Smooth muscle cell (in vitro differentiated cells): ENCODE results near the gene MTX2. TPM values are rescaled to one million over a fixed set of nuclear protein-coding genes. Genes with fewer than 3 reads are reported as not detected.

Experiments used
- DNase-seq: peaks from one replicate; lab custom pipeline; 2025; ENCODE audit not compliant: unreplicated experiment; lab: John Stamatoyannopoulos, UW
- H2AFZ ChIP-seq: fragments of 200-600 bp; sonication (generic); 2 replicates; pipeline ENCODE4 v1.6.0; 2016; ENCODE audit warnings: antibody characterized with exemption, low read depth, mild to moderate bottlenecking
- H3F3A ChIP-seq: fragments of 200-600 bp; sonication (generic); 2 replicates; pipeline ENCODE4 v1.6.0; 2017; ENCODE audit warnings: antibody characterized with exemption, low read depth
- H3K27ac ChIP-seq: fragments of 200-600 bp; sonication (generic); 2 replicates; pipeline ENCODE4 v1.5.1; 2016; ENCODE audit warnings: low read depth, mild to moderate bottlenecking
- H3K27me3 ChIP-seq: fragments of 200-600 bp; sonication (generic); 2 replicates; pipeline ENCODE4 v1.6.1; 2016; ENCODE audit warnings: low read depth, mild to moderate bottlenecking
- H3K36me3 ChIP-seq: fragments of 200-600 bp; sonication (generic); 2 replicates; pipeline ENCODE4 v1.5.1; 2016; ENCODE audit warnings: low read depth
- H3K4me1 ChIP-seq: fragments of 200-600 bp; sonication (generic); 2 replicates; pipeline ENCODE4 v1.5.1; 2016; ENCODE audit warnings: low read depth
- H3K4me2 ChIP-seq: fragments of 200-600 bp; sonication (generic); 2 replicates; pipeline ENCODE4 v1.6.0; 2016; ENCODE audit warnings: mild to moderate bottlenecking
- H3K4me3 ChIP-seq: fragments of 200-600 bp; sonication (generic); 2 replicates; pipeline ENCODE4 v1.5.1; 2016; ENCODE audit warnings: mild to moderate bottlenecking
- H3K79me2 ChIP-seq: fragments of 200-600 bp; sonication (generic); 2 replicates; pipeline ENCODE4 v1.6.0; 2016; ENCODE audit warnings: low read depth, mild to moderate bottlenecking
- H3K9ac ChIP-seq: fragments of 200-600 bp; sonication (generic); 2 replicates; pipeline ENCODE4 v1.6.0; 2016; ENCODE audit warnings: low read depth
- H3K9me3 ChIP-seq: fragments of 200-600 bp; sonication (generic); replicated peaks from 2 replicates; pipeline ENCODE4 v1.5.1; 2016; ENCODE audit warnings: low read depth
- H4K20me1 ChIP-seq: fragments of 200-600 bp; sonication (generic); 2 replicates; pipeline ENCODE4 v1.6.0; 2016; ENCODE audit warnings: low read depth
- WGBS: methylation state at CpG from one replicate; pipeline ENCODE4 v1.1.7; 2016; ENCODE audit warnings: low lambda C conversion rate; 5-methylcytosine and 5-hydroxymethylcytosine counted together
- polyA plus RNA-seq: library from polyadenylated mRNA; unstranded; fragments of >200 nt; fragmentation: Nextera tagmentation; extraction: Ambion mirVana; gene quantifications from 2 replicates; pipeline ENCODE4 v1.2.1, GENCODE V29; 2016
- total RNA-seq: library from RNA; depleted of rRNA; stranded (reverse); fragments of >200 nt; gene quantifications from 2 replicates; pipeline ENCODE4 v1.2.3, GENCODE V29; 2014
- TF ChIP-seq, protein P1 (sequence below): fragments of 200-600 bp; sonication (generic); IDR thresholded peaks from 2 replicates; pipeline ENCODE4 v1.5.1; 2017; ENCODE audit warnings: borderline replicate concordance, mild to moderate bottlenecking, antibody characterized with exemption; ENCODE audit not compliant: insufficient read depth, poor library complexity, severe bottlenecking

The MTX2 gene
- total and polyA plus RNA-seq, 2 experiments from 2014 or later: 27.7 to 39.2 TPM

- no peak for DNase-seq
Observed at GRCh38 chr2:176234940-176235339, 34.3 kb upstream of the MTX2 start.

DNA sequence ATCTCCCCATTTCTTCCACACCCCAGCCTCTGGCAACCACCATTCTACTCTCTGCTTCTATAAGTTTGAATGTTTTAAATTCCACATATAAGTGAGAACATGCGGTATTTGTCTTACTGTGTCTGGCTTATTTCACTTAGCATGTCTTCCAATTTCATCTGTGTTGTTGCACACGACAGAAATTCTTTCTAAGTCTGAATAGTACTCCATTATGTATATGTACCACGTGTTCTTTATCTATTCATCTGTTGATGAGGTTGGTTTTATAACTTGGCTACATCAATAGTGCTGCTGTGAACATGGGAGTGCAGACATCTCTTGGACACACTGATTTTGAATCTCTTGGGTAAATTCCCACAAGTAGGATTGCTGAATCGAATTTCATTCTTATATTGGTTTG lies 31.8 kb upstream of the MTX2 start:
- TF ChIP-seq, protein P1, sequence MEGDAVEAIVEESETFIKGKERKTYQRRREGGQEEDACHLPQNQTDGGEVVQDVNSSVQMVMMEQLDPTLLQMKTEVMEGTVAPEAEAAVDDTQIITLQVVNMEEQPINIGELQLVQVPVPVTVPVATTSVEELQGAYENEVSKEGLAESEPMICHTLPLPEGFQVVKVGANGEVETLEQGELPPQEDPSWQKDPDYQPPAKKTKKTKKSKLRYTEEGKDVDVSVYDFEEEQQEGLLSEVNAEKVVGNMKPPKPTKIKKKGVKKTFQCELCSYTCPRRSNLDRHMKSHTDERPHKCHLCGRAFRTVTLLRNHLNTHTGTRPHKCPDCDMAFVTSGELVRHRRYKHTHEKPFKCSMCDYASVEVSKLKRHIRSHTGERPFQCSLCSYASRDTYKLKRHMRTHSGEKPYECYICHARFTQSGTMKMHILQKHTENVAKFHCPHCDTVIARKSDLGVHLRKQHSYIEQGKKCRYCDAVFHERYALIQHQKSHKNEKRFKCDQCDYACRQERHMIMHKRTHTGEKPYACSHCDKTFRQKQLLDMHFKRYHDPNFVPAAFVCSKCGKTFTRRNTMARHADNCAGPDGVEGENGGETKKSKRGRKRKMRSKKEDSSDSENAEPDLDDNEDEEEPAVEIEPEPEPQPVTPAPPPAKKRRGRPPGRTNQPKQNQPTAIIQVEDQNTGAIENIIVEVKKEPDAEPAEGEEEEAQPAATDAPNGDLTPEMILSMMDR: no peak
- 33% methylated on average over 4 of the region's 4 CpGs for WGBS
- Histone ChIP-seq H3K9ac (no peak overlapping the region), H4K20me1 (no peaks in the 10 kb centered on the region), H3F3A (no peaks in the 10 kb centered on the region), H3K27me3 (no peaks in the 10 kb centered on the region), H3K4me3 (no peak overlapping the region), H3K4me1 (no peaks in the 10 kb centered on the region), H2AFZ (no peak overlapping the region), H3K79me2 (no peaks in the 10 kb centered on the region), H3K9me3 (no peaks in the 10 kb centered on the region), H3K36me3 (no peaks in the 10 kb centered on the region), H3K4me2 (peak overlapping the region; percentile 10), H3K27ac (no peak overlapping the region)
- no peak for DNase-seq

More at GRCh38 chr2:176234940-176235339, 34.3 kb upstream of the MTX2 start:
- WGBS: 56% methylated on average over 1 of the region's 1 CpG
- no peaks in the 10 kb centered on the region for H3K79me2 ChIP-seq
- H3F3A ChIP-seq: no peaks in the 10 kb centered on the region
- H3K36me3 ChIP-seq: no peaks in the 10 kb centered on the region
- H3K4me3 ChIP-seq: no peak overlapping the region
- no peaks in the 10 kb centered on the region for H3K27me3 ChIP-seq
- TF ChIP-seq, protein P1: no peak
- no peak overlapping the region for H3K27ac ChIP-seq
- no peak overlapping the region for H3K4me2 ChIP-seq
- no peak overlapping the region for H3K9ac ChIP-seq
- H4K20me1 ChIP-seq: no peaks in the 10 kb centered on the region
- H3K9me3 ChIP-seq: no peaks in the 10 kb centered on the region
- H3K4me1 ChIP-seq: no peaks in the 10 kb centered on the region
- H2AFZ ChIP-seq: no peak overlapping the region

- Histone ChIP-seq H3K27ac (no peak overlapping the region), H3K4me1 (no peaks in the 10 kb centered on the region), H3K9ac (no peak overlapping the region), H3K79me2 (no peaks in the 10 kb centered on the region), H4K20me1 (no peaks in the 10 kb centered on the region), H3F3A (no peaks in the 10 kb centered on the region), H3K4me3 (no peak overlapping the region), H3K27me3 (no peaks in the 10 kb centered on the region), H3K4me2 (no peak overlapping the region), H3K9me3 (no peaks in the 10 kb centered on the region), H2AFZ (no peak overlapping the region), H3K36me3 (no peaks in the 10 kb centered on the region)
- TF ChIP-seq, protein P1: no peak
- no peak for DNase-seq
- 69% methylated on average over 4 of the region's 4 CpGs for WGBS
Observed at GRCh38 chr2:176239031-176239430, 30.2 kb upstream of the MTX2 start.

DNA sequence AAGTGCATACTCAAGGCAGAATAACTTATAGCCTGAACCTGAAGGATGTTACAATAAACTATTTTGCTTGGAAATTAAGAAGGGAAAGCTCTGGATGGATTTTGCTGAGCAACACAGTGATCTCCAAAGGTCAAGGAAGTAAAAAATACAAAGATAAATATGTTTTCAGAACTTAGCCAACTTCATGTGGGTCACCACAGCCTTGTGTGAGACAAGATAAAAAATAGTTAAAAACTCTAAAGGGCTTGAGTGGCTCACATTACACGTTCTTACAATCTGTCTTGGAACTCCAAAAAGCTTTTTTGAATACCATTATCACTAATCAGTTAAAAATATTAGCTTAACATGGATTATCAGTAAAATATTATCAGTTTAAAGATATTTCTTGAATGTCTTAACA lies 28.9 kb upstream of the MTX2 start:
- peak overlapping the region; percentile 15 for H3K27ac ChIP-seq
- H3K4me1 ChIP-seq: no peaks in the 10 kb centered on the region
- no peak overlapping the region for H3K4me3 ChIP-seq
- TF ChIP-seq, protein P1: no peak
- peaks cover 10% of the 10 kb centered on the region for H3K27me3 ChIP-seq
- DNase-seq: no peak
- H3K4me2 ChIP-seq: peak overlapping the region; percentile 15
- no peak overlapping the region for H2AFZ ChIP-seq
- no peaks in the 10 kb centered on the region for H3K9me3 ChIP-seq
- H3K36me3 ChIP-seq: no peaks in the 10 kb centered on the region
- 17% methylated on average over 1 of the region's 1 CpG for WGBS
- H4K20me1 ChIP-seq: no peaks in the 10 kb centered on the region
- H3K9ac ChIP-seq: no peak overlapping the region
- H3F3A ChIP-seq: no peaks in the 10 kb centered on the region
- no peaks in the 10 kb centered on the region for H3K79me2 ChIP-seq
